GM18526 (cell line): ENCODE results near the gene LHX6.

Experiments
- POLR2A ChIP-seq: IDR thresholded peaks from 3 replicates; pipeline ENCODE4 v1.6.1; 2011; ENCODE audit not compliant: insufficient read length; ENCODE audit errors: extremely low read depth

Gene LHX6

GRCh38 chr9:122159026-122159924, 69.5 kb downstream of the LHX6 start, which contains the start of the genes MORN5 and NDUFA8:
MORN5 (plus strand) TSS chr9:122159908; CDS start chr9:122159973, 65 bp downstream.
NDUFA8 (minus strand) TSS chr9:122159779; CDS start chr9:122159677, 102 bp downstream.
- TF ChIP-seq POLR2A, result peak; percentile 80

- no peak for TF ChIP-seq POLR2A
Measured at GRCh38 chr9:122158202-122158601, 70.6 kb downstream of the LHX6 start.

- no peak for TF ChIP-seq POLR2A
Measured at GRCh38 chr9:122155796-122156195, 73.0 kb downstream of the LHX6 start.
